GM12891 (cell line): ENCODE measurements around the gene ZFHX2.

Experiments
- POLR2A ChIP-seq: IDR thresholded peaks from 2 replicates; pipeline ENCODE4 v1.6.1; 2011; ENCODE audit warnings: low read depth, low read length, control low read depth
- POLR2AphosphoS5 ChIP-seq: IDR thresholded peaks from 2 replicates; pipeline ENCODE4 v1.6.1; 2011; ENCODE audit warnings: low read depth, low read length, control low read depth

DNA sequence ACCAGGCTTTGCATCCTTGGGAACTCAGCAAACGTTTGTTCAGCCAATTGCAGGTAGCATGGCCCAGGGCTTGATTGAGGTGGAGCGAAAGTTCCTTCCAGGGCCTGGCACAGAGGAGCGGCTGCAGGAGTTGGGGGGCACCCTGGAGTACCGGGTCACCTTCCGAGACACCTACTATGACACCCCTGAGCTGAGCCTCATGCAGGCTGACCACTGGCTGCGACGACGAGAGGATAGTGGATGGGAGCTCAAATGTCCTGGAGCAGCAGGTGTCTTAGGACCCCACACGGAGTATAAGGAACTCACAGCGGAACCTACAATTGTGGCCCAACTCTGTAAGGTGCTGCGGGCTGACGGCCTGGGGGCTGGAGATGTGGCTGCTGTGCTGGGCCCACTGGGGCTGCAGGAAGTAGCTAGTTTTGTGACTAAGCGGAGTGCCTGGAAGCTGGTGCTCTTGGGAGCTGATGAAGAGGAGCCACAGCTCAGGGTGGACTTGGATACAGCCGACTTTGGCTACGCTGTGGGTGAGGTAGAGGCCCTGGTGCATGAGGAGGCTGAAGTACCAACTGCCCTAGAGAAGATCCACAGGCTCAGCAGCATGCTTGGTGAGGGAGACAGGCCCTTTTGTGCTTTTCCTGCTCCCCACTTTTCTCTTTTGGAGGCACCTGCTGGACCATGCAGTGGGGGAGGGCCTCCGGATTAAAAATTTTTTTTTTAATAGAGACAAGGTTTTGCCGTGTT is 5.3 kb upstream of the ZFHX2 start:
- no peak for TF ChIP-seq POLR2A
- no peak for TF ChIP-seq POLR2AphosphoS5
